SH-SY5Y (cell line): ENCODE results near the gene SFRP4.

Source experiments
- GATA2 ChIP-seq: IDR thresholded peaks from 2 replicates; pipeline ENCODE4 v1.6.1; 2011; ENCODE audit warnings: mild to moderate bottlenecking, low read depth, low read length
- GATA3 ChIP-seq: IDR thresholded peaks from 2 replicates; pipeline ENCODE4 v1.6.1; 2011; ENCODE audit warnings: low read depth, mild to moderate bottlenecking, low read length, moderate library complexity

DNA sequence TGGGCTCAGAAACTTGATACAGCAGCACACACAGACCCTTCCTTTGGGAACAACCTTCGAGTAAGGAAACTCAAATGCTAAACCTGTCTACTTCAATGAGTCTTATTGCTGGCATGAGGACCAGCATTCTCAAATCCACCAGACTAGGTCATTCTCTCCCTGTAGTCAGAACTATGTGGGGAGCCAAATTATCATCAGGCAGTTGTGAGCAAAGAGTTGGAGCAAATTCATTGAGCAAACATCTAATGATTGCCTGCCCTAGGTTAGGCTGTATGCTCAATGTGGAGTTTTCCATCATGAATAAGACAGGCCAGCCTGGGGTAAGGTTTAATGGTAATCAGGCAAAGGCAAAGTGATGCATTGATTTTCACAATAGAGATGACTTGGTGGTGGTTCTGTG lies 7.4 kb upstream of the SFRP4 start:
- TF ChIP-seq GATA2 = no peak
- no peak for TF ChIP-seq GATA3
